HG02938 (cell line): ENCODE measurements around the gene ZFAND2A.
A peak's percentile ranks its signal among the peaks of the same experiment; 100 is the strongest.
"Not testable (repeated sequence)": the region's sequence is repeated elsewhere in the genome, so short reads cannot be mapped to it uniquely, and the experiment has no call there.

Experiments used
- ATAC-seq: cut with Tn5 transposase; IDR thresholded peaks from one replicate; pipeline ENCODE4 v1.9.1; 2021; ENCODE audit warnings: mild to moderate bottlenecking, moderate library complexity; ENCODE audit not compliant: unreplicated experiment

Gene ZFAND2A

GRCh38 chr7:1175967-1176851, 16.2 kb upstream of the ZFAND2A start:
- no peak for ATAC-seq

- ATAC-seq = no peak
These were observed 15.6 kb upstream of the ZFAND2A start for GRCh38 chr7:1175597-1175966.

- no peak for ATAC-seq
These were observed 15.0 kb upstream of the ZFAND2A start for GRCh38 chr7:1174881-1175596.

- ATAC-seq = no peak
These were observed 14.0 kb upstream of the ZFAND2A start for GRCh38 chr7:1174002-1174401.

- no peak for ATAC-seq
These were observed 12.9 kb upstream of the ZFAND2A start for GRCh38 chr7:1172666-1173523.

GRCh38 chr7:1171516-1171915, 11.5 kb upstream of the ZFAND2A start:
- ATAC-seq = not testable (repeated sequence)

GRCh38 chr7:1170741-1171501, 10.9 kb upstream of the ZFAND2A start:
- no peak for ATAC-seq

- ATAC-seq = peak; percentile 91
These were observed 9.7 kb upstream of the ZFAND2A start for GRCh38 chr7:1169409-1170368.

- no peak for ATAC-seq
These were observed 8.4 kb upstream of the ZFAND2A start for GRCh38 chr7:1168422-1168821.

GRCh38 chr7:1164436-1164835, 4.4 kb upstream of the ZFAND2A start:
- ATAC-seq = no peak

GRCh38 chr7:1163121-1163520, 3.1 kb upstream of the ZFAND2A start:
- no peak for ATAC-seq

GRCh38 chr7:1160670-1161021, 650 bp upstream of the ZFAND2A start:
- ATAC-seq = no peak

GRCh38 chr7:1159231-1159630, 765 bp downstream of the ZFAND2A start:
- ATAC-seq = not testable (repeated sequence)

- no peak for ATAC-seq
These were observed 1.5 kb downstream of the ZFAND2A start for GRCh38 chr7:1158203-1159126.

GRCh38 chr7:1156782-1157535, 3.0 kb downstream of the ZFAND2A start:
- ATAC-seq = no peak

- ATAC-seq = not testable (repeated sequence)
These were observed 3.9 kb downstream of the ZFAND2A start for GRCh38 chr7:1155818-1156781.
